A673 (cell line): ENCODE data around the gene CYTH3. TPM values are rescaled to one million over a fixed set of nuclear protein-coding genes. Genes with fewer than 3 reads are reported as not detected.

ENCODE experiments used
- BruUV-seq: library from RNA; stranded (reverse); fragments of 400-500 nt; replicated peaks from 2 replicates; lab custom pipeline; 2021; lab: Mats Ljungman, UMichigan
- CTCF ChIA-PET: fragments of 300-600 bp; sonication (Branson Sonifier 250); formaldehyde crosslinking; loops from one replicate; lab custom pipeline; 2022; ENCODE audit warnings: antibody characterized with exemption; lab: Charles Lee
- POLR2A ChIA-PET: fragments of 300-600 bp; sonication (Branson Sonifier 250); formaldehyde crosslinking; loops from one replicate; lab custom pipeline; 2022; ENCODE audit warnings: antibody characterized with exemption; ENCODE audit not compliant: low non-redundant PET; lab: Charles Lee
- DNase-seq: peaks from one replicate; pipeline ENCODE4 v3.0.0-alpha.2; 2015; ENCODE audit warnings: low spot score
- H3K27ac ChIP-seq: fragments of 200-600 bp; sonication (generic); 2 replicates; pipeline ENCODE4 v1.5.1; 2016; ENCODE audit warnings: mixed run types, low read depth, mild to moderate bottlenecking, mixed read lengths, antibody characterized with exemption, low read length; ENCODE audit not compliant: poor library complexity, severe bottlenecking
- H3K27me3 ChIP-seq: fragments of 200-600 bp; sonication (generic); replicated peaks from 2 replicates; pipeline ENCODE4 v1.6.1; 2017; ENCODE audit warnings: mixed run types, low read depth, mild to moderate bottlenecking, mixed read lengths, antibody characterized with exemption, low read length; ENCODE audit not compliant: insufficient read depth, poor library complexity
- H3K36me3 ChIP-seq: fragments of 200-600 bp; sonication (generic); 2 replicates; pipeline ENCODE4 v1.6.1; 2016; ENCODE audit warnings: mixed run types, mild to moderate bottlenecking, mixed read lengths, antibody characterized with exemption, low read length; ENCODE audit not compliant: insufficient read depth, poor library complexity, severe bottlenecking
- H3K4me1 ChIP-seq: fragments of 200-600 bp; sonication (generic); 2 replicates; pipeline ENCODE4 v1.6.1; 2017; ENCODE audit warnings: mixed run types, mild to moderate bottlenecking, mixed read lengths, antibody characterized with exemption, low read length; ENCODE audit not compliant: insufficient read depth, poor library complexity, severe bottlenecking
- H3K4me3 ChIP-seq: fragments of 200-600 bp; sonication (generic); 2 replicates; pipeline ENCODE4 v1.5.1; 2016; ENCODE audit warnings: low read depth, mixed run types, mild to moderate bottlenecking, mixed read lengths, low read length; ENCODE audit not compliant: poor library complexity, severe bottlenecking
- H3K9me3 ChIP-seq: fragments of 200-600 bp; sonication (generic); 2 replicates; pipeline ENCODE4 v1.6.1; 2016; ENCODE audit warnings: mixed run types, low read depth, mild to moderate bottlenecking, mixed read lengths, antibody characterized with exemption, low read length; ENCODE audit not compliant: poor library complexity, severe bottlenecking
- CTCF ChIP-seq: fragments of 300-800, 200-600 bp; sonication (generic); conservative IDR thresholded peaks from 2 replicates; pipeline ENCODE4 v1.5.1; 2017; ENCODE audit warnings: low read depth, mild to moderate bottlenecking, antibody characterized with exemption, low read length, moderate library complexity, mixed read lengths
- EZH2 ChIP-seq: fragments of 200-600 bp; sonication (generic); IDR thresholded peaks from 2 replicates; pipeline ENCODE4 v1.6.1; 2017; ENCODE audit warnings: borderline replicate concordance, low read depth, mild to moderate bottlenecking, mixed read lengths, antibody characterized with exemption, low read length; ENCODE audit not compliant: poor library complexity, severe bottlenecking
- intact Hi-C: fragments of 100-400 bp; cut with micrococcal nuclease; formaldehyde crosslinking; loops from one replicate; pipeline ENCODE4 v1.10.0; 2022; ENCODE audit not compliant: unreplicated experiment
- total RNA-seq: library from RNA; stranded (reverse); gene quantifications from 2 replicates; pipeline ENCODE4 v1.2.3, GENCODE V29; 2021

Gene CYTH3
- total RNA-seq, 1 experiment from 2014 or later: 20.2 TPM

- no peaks in the 10 kb centered on the region for H3K4me1 ChIP-seq
- no TSS peak for BruUV-seq
- no peak overlapping the region for H3K27ac ChIP-seq
- no peak overlapping the region for H3K4me3 ChIP-seq
- no peaks in the 10 kb centered on the region for H3K27me3 ChIP-seq
- TF ChIP-seq CTCF (no peak), EZH2 (no peak)
- no peaks in the 10 kb centered on the region for H3K9me3 ChIP-seq
- peaks cover 28% of the 10 kb centered on the region for H3K36me3 ChIP-seq
- intact Hi-C loops: no loop called here
- no peak for DNase-seq
- POLR2A ChIA-PET: no interaction called here
- CTCF ChIA-PET: no interaction called here
Observed at GRCh38 chr7:6139189-6139996, 133.0 kb downstream of the CYTH3 start.

GRCh38 chr7:6136475-6136874, 135.9 kb downstream of the CYTH3 start:
- H3K4me1 ChIP-seq: no peaks in the 10 kb centered on the region
- intact Hi-C loops: no loop called here
- CTCF ChIA-PET: no interaction called here

GRCh38 chr7:6133249-6133648, 139.2 kb downstream of the CYTH3 start:
- Histone ChIP-seq H3K4me3 (no peak overlapping the region), H3K36me3 (peaks cover 23% of the 10 kb centered on the region), H3K9me3 (no peaks in the 10 kb centered on the region), H3K4me1 (no peaks in the 10 kb centered on the region), H3K27ac (no peak overlapping the region), H3K27me3 (no peaks in the 10 kb centered on the region)
- DNase-seq: no peak
- intact Hi-C loops: no loop called here
- ChIA-PET CTCF (no interaction called here), POLR2A (no interaction called here)
- TF ChIP-seq EZH2 (no peak), CTCF (no peak)
- no TSS peak for BruUV-seq

More at GRCh38 chr7:6136475-6136874, 135.9 kb downstream of the CYTH3 start:
- no TSS peak for BruUV-seq
- Histone ChIP-seq H3K27me3 (no peaks in the 10 kb centered on the region), H3K4me3 (no peak overlapping the region), H3K27ac (no peak overlapping the region), H3K9me3 (no peaks in the 10 kb centered on the region), H3K36me3 (peaks cover 27% of the 10 kb centered on the region)
- no peak for TF ChIP-seq CTCF
- no peak for TF ChIP-seq EZH2
- POLR2A ChIA-PET: no interaction called here
- DNase-seq: no peak
